Mesothelial cell of epicardium (in vitro differentiated cells): ENCODE data around the gene YTHDF1. TPM values are rescaled to one million over a fixed set of nuclear protein-coding genes. Genes with fewer than 3 reads are reported as not detected.
"Not testable (repeated sequence)": the region's sequence is repeated elsewhere in the genome, so short reads cannot be mapped to it uniquely, and the experiment has no call there.

Source experiments
- DNase-seq, 2 experiments: peaks; one replicate each; pipeline ENCODE4 v3.0.0; 2021; ENCODE audit warnings: low spot score in 2 of 2; ENCODE audit not compliant: unreplicated experiment in 2 of 2
- H3K27ac Mint-ChIP-seq: 2 replicates; pipeline ENCODE4 v1.8.0; 2021; ENCODE audit warnings: mixed read lengths
- H3K27me3 Mint-ChIP-seq: 2 replicates; pipeline ENCODE4 v1.8.0; 2021; ENCODE audit warnings: low read depth, mixed read lengths
- H3K36me3 Mint-ChIP-seq: 2 replicates; pipeline ENCODE4 v1.8.0; 2021; ENCODE audit warnings: mixed read lengths
- H3K4me1 Mint-ChIP-seq: 2 replicates; pipeline ENCODE4 v1.8.0; 2021; ENCODE audit warnings: mixed read lengths
- H3K4me3 Mint-ChIP-seq: 2 replicates; pipeline ENCODE4 v1.8.0; 2021; ENCODE audit warnings: mild to moderate bottlenecking, moderate library complexity, mixed read lengths
- H3K9me3 Mint-ChIP-seq: 2 replicates; pipeline ENCODE4 v1.8.0; 2021; ENCODE audit warnings: mixed read lengths
- total RNA-seq: library from RNA; stranded (reverse); gene quantifications from 3 replicates; pipeline ENCODE4 v1.2.1, GENCODE V29; 2021
- TF ChIP-seq, protein P1 (sequence below): fragments of 200-600 bp; sonication (generic); IDR thresholded peaks from one replicate; pipeline ENCODE4 v1.5.0; 2021; ENCODE audit warnings: antibody characterized with exemption; ENCODE audit not compliant: unreplicated experiment

YTHDF1 gene
- total RNA-seq, 1 donor from 2014 or later: 49.3 TPM

DNA sequence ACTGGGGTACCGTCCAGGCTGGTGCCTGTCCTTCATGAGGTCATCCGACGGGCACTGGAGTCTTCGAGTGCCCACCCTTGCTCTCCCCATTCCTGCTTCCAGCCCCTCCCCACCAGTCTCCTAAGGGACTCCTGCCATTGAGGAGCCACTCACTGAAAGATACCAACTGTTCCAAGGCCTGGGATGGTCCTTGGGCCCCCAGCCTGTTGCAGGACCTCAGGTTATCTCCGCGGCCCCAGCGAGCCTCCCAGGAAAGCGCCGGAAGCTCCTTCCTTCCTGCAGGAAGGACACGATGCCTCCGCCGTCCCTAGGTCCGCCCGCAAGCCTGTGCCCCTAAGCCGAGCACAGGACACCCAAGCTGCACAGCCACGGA lies 37.1 kb upstream of the YTHDF1 start:
- peaks cover 43% of the 10 kb centered on the region for H3K27me3 Mint-ChIP-seq
- H3K27ac Mint-ChIP-seq: no peak overlapping the region
- TF ChIP-seq, protein P1, sequence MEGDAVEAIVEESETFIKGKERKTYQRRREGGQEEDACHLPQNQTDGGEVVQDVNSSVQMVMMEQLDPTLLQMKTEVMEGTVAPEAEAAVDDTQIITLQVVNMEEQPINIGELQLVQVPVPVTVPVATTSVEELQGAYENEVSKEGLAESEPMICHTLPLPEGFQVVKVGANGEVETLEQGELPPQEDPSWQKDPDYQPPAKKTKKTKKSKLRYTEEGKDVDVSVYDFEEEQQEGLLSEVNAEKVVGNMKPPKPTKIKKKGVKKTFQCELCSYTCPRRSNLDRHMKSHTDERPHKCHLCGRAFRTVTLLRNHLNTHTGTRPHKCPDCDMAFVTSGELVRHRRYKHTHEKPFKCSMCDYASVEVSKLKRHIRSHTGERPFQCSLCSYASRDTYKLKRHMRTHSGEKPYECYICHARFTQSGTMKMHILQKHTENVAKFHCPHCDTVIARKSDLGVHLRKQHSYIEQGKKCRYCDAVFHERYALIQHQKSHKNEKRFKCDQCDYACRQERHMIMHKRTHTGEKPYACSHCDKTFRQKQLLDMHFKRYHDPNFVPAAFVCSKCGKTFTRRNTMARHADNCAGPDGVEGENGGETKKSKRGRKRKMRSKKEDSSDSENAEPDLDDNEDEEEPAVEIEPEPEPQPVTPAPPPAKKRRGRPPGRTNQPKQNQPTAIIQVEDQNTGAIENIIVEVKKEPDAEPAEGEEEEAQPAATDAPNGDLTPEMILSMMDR: no peak
- H3K9me3 Mint-ChIP-seq: no peaks in the 10 kb centered on the region
- peak overlapping the region; percentile 59 for H3K4me3 Mint-ChIP-seq
- H3K36me3 Mint-ChIP-seq: no peaks in the 10 kb centered on the region
- no peak for DNase-seq
- peaks cover 36% of the 10 kb centered on the region for H3K4me1 Mint-ChIP-seq

DNA sequence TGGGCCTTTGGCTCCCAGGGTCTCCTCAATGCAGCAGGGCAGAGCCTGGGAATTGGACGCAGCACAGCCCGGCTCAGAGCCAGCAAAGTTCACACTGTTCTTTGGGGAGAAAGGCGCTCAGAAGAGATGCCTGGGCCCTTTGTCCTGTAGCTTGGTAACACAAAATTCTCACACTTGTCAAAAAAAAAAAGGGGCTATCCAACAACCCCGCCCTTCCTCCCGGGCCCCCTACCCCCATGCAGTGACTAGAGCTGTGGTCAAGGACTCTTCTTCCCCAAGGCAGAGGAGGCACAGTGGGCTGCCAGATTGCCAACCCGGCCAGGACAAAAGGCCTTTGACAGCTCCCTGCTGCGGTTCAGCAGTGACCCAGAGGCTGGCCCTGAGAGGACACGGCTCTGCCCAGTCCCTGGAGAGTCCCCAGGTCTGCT lies 36.4 kb upstream of the YTHDF1 start:
- no peaks in the 10 kb centered on the region for H3K36me3 Mint-ChIP-seq
- no peak for DNase-seq
- H3K9me3 Mint-ChIP-seq: no peaks in the 10 kb centered on the region
- H3K4me3 Mint-ChIP-seq: peak overlapping the region; percentile 59
- H3K27me3 Mint-ChIP-seq: peaks cover 43% of the 10 kb centered on the region
- peaks cover 30% of the 10 kb centered on the region for H3K4me1 Mint-ChIP-seq
- TF ChIP-seq, protein P1: no peak
- no peak overlapping the region for H3K27ac Mint-ChIP-seq

DNA sequence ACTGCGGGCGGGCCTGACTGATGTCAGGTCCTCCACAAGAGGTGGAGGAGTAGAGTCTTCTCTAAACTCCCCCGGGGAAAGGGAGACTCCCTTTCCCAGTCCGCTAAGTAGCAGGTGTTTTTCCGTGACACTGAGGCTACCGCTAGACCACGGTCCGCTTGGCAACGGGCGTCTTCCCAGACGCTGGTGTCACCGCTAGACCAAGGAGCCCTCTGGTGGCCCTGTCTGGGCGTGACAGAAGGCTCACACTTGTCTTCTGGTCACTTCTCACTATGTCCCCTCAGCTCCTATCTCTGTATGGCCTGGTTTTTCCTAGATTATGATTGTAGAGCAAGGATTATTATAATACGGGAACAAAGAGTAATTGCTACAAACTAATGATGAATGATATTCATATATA lies 35.4 kb upstream of the YTHDF1 start:
- Mint-ChIP-seq H3K4me1 (peaks cover 21% of the 10 kb centered on the region), H3K27me3 (peaks cover 43% of the 10 kb centered on the region)
- not testable (repeated sequence) for H3K27ac Mint-ChIP-seq

DNA sequence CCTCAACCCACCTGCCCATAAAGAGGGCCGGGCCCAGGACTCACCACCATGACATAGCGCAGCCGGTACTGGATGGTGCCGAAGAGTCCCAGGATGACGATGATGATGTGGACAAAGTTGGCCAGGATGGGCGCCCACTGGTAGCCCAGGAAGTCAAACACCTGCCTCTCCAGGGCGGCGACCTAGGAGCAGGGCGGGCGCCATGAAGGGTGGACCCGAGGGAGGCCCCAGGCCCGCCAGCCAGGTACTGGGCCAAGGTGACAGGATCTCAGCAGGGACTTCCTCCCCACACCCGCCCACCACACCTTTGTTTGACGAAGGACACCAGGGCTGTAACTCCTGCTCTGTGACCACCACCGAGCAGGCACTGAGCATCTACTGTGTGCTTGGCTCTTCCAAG lies 34.0 kb upstream of the YTHDF1 start:
- no peak overlapping the region for H3K27ac Mint-ChIP-seq
- no peak for DNase-seq
- no peak overlapping the region for H3K4me3 Mint-ChIP-seq
- H3K27me3 Mint-ChIP-seq: peaks cover 35% of the 10 kb centered on the region
- no peaks in the 10 kb centered on the region for H3K36me3 Mint-ChIP-seq
- peaks cover 8% of the 10 kb centered on the region for H3K4me1 Mint-ChIP-seq
- TF ChIP-seq, protein P1: no peak
- no peaks in the 10 kb centered on the region for H3K9me3 Mint-ChIP-seq

More for the DNA sequence above, 35.4 kb upstream of the YTHDF1 start:
- not testable (repeated sequence) for H3K36me3 Mint-ChIP-seq, DNase-seq, H3K9me3 Mint-ChIP-seq, H3K4me3 Mint-ChIP-seq

DNA sequence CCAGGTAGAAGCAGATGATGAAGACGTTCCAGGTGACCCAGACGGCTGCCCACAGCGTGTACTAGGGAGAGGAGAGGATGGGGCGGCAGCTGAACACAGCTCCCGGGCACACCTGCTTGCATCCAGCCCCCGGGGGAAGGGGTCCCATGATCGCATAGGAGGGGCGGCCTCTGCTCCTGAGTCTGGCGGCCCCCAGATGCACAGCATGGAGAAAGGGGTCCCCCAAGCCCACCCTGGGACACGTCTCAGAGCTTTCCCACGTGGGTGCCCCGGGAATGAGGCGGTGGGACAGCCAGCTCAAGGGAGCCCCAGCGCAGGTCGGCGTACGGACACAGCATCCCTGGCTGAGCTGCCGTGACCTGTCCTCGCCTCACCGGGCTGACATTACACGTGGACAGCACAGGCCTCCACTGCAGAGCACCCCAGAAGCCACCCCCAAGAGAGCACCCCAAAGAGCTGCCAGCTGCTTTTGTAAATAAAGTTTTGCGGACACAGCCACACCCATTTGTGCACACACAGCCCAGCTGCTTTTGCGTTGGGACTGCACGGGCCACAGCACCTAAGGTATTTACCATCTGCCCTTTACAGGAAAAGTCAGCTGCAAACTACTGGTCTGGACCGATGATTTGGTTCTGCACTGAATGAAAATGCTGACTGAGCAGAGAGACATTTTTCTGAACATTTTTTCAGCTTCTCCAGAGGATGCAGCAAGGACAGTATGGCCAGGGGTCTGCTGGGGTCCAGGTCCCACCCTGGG lies 33.1 kb upstream of the YTHDF1 start:
- Mint-ChIP-seq H3K4me1 (peaks cover 6% of the 10 kb centered on the region), H3K9me3 (no peaks in the 10 kb centered on the region), H3K27me3 (peaks cover 32% of the 10 kb centered on the region), H3K36me3 (no peaks in the 10 kb centered on the region), H3K4me3 (no peak overlapping the region), H3K27ac (no peak overlapping the region)
- TF ChIP-seq, protein P1: no peak
- DNase-seq: no peak

DNA sequence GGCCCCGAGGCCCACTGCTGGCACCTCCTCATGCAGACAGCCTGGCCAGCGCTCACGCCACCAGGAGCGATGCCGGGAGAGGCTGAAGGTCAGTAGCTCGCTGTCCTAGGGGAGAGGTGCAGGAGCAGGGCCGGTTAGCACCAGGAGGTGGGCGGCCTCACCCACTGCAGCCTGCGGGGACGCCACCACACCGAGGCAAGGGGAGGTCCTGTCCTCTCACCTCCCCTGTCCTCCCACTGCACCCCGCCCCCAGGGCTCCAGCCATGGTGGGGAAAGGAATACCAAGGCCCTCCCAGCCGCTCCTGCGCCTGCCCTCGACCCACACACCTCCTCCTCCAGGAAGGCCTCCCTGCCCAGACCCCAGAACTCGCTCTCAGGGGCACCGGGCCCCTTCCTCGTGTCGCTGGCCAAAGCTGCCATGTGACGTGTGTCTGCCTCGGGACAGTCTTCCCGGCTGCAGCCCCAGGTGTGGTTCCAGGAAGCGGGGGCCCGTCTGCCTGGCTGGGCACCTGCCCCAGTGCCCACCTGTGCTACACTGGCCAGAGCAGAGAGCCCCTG lies 31.8 kb upstream of the YTHDF1 start:
- Mint-ChIP-seq H3K27ac (no peak overlapping the region), H3K4me1 (peaks cover 1% of the 10 kb centered on the region)

More for the DNA sequence above, 31.8 kb upstream of the YTHDF1 start:
- Mint-ChIP-seq H3K9me3 (no peaks in the 10 kb centered on the region), H3K36me3 (no peaks in the 10 kb centered on the region), H3K4me3 (no peak overlapping the region), H3K27me3 (peaks cover 22% of the 10 kb centered on the region)
- TF ChIP-seq, protein P1: no peak
- DNase-seq: no peak
